Left lung (tissue), 10 donors: ENCODE data around the gene CCDC134. TPM values are rescaled to one million over a fixed set of nuclear protein-coding genes. Genes with fewer than 3 reads are reported as not detected.
"Not testable (repeated sequence)": the region's sequence is repeated elsewhere in the genome, so short reads cannot be mapped to it uniquely, and the experiment has no call there.

Experiments
- ATAC-seq: fragments of 200-7000 bp; cut with Tn5 transposase; one replicate; pipeline ENCODE4 v1.9.1; 2020; ENCODE audit warnings: moderate library complexity
- DNase-seq, 4 donors: peaks; one replicate each; pipeline ENCODE4 v3.0.0-alpha.2; 2013 to 2020
- H3K27ac ChIP-seq, 2 donors: fragments of 200-600 bp; sonication (generic) in 1 of 2; one replicate each; pipeline versions ENCODE4 v1.5.0 to v1.8.0; 2020 to 2021
- H3K27me3 ChIP-seq, 2 donors: fragments of 200-600 bp; sonication (generic) in 1 of 2; one replicate each; pipeline versions ENCODE4 v1.5.0 to v1.8.0; 2020 to 2021
- H3K36me3 ChIP-seq, 2 donors: fragments of 200-600 bp; sonication (generic) in 1 of 2; one replicate each; pipeline versions ENCODE4 v1.5.0 to v1.8.0; 2020 to 2021
- H3K4me1 ChIP-seq, 2 donors: fragments of 200-600 bp; one replicate each; pipeline ENCODE4 v1.8.0; 2021
- H3K4me3 ChIP-seq, 2 donors: fragments of 200-600 bp; sonication (generic) in 1 of 2; one replicate each; pipeline versions ENCODE4 v1.5.0 to v1.8.0; 2020 to 2021; ENCODE audit warnings: mild to moderate bottlenecking in 1 of 2
- H3K9me3 ChIP-seq, 2 donors: fragments of 200-600 bp; sonication (generic) in 1 of 2; one replicate each; pipeline versions ENCODE4 v1.5.0 to v1.8.0; 2020 to 2021
- CTCF ChIP-seq, 2 donors: fragments of 200-600 bp; sonication (generic) in 1 of 2; IDR thresholded peaks; one replicate each; pipeline versions ENCODE4 v1.5.0 to v1.8.0; 2021; ENCODE audit warnings: antibody characterized with exemption in 2 of 2
- intact Hi-C, 2 donors: fragments of 100-400 bp; cut with DNase I; formaldehyde crosslinking; loops; one replicate each; pipeline versions ENCODE4 v1.11.2 to v1.14.2; 2022
- polyA plus RNA-seq, 6 donors: library from polyadenylated mRNA; unstranded; fragments of 120-200 nt; gene quantifications; one replicate each; pipeline ENCODE4 v1.2.1, GENCODE V29; 2013; ENCODE audit not compliant: insufficient read length in 6 of 6
- total RNA-seq, 2 donors: library from RNA; stranded (reverse); fragmentation: NEBNext Ultra II Directional; extraction: Animal tissue kit (Norgen Biotek cat#: 25700); gene quantifications; one replicate each; pipeline ENCODE4 v1.2.1, GENCODE V29; 2021
- donor health status: DM: no; HTN: yes; CAD: no.
- donor health status: DM: no; HTN: no; CAD: no.

CCDC134 gene
- total and polyA plus RNA-seq, 8 donors = 7.9 to 14.1 (median 9.8) TPM

GRCh38 chr22:41831828-41832552 lies 31.5 kb downstream of the CCDC134 start:
- no peak for DNase-seq
- intact Hi-C loops = no loop called here

GRCh38 chr22:41832553-41833368 lies 32.3 kb downstream of the CCDC134 start, which contains the start of gene SREBF2:
SREBF2 (plus strand) TSS chr22:41833105; CDS start chr22:41833271, 166 bp downstream.
- DNase-seq (peak; percentile 98 to 100 (median 99)), ATAC-seq (peak; percentile 92)
- Histone ChIP-seq H3K4me3 (peak within 1 kb of the TSS; percentile 87 to 98), H3K27me3 (no peaks in the 10 kb centered on the region), H3K27ac (peak within 1 kb of the TSS; percentile 94 to 96), H3K36me3 (peaks cover 0 to 21% of the 10 kb centered on the region in 2 donors), H3K9me3 (no peaks in the 10 kb centered on the region), H3K4me1 (peaks cover 3 to 49% of the 10 kb centered on the region in 2 donors)
- intact Hi-C loops = no loop called here
- TF ChIP-seq CTCF (IDR thresholded peaks at IDR 0.05) = no peak

More at GRCh38 chr22:41831828-41832552, 31.5 kb downstream of the CCDC134 start:
- Histone ChIP-seq H3K4me1 (peaks cover 3 to 47% of the 10 kb centered on the region in 2 donors), H3K9me3 (no peaks in the 10 kb centered on the region), H3K27me3 (no peaks in the 10 kb centered on the region), H3K27ac (peak overlapping the region; percentile 94 to 96), H3K4me3 (peak overlapping the region; percentile 87 to 98), H3K36me3 (peaks cover 0 to 16% of the 10 kb centered on the region in 2 donors)
- no peak for TF ChIP-seq CTCF (IDR thresholded peaks at IDR 0.05)
- no peak for ATAC-seq

GRCh38 chr22:41833369-41834004 lies 33.0 kb downstream of the CCDC134 start:
- peaks cover 0 to 21% of the 10 kb centered on the region in 2 donors for H3K36me3 ChIP-seq
- intact Hi-C loops = no loop called here
- peak; percentile 47 to 86 (median 55) for DNase-seq
- peak; percentile 26 for ATAC-seq
- H3K27ac ChIP-seq = peak overlapping the region; percentile 94 to 96
- H3K4me3 ChIP-seq = peak overlapping the region; percentile 87 to 98
- H3K9me3 ChIP-seq = no peaks in the 10 kb centered on the region
- H3K4me1 ChIP-seq = peaks cover 3 to 57% of the 10 kb centered on the region in 2 donors
- TF ChIP-seq CTCF (IDR thresholded peaks at IDR 0.05) = no peak
- H3K27me3 ChIP-seq = no peaks in the 10 kb centered on the region

- H3K4me1 ChIP-seq = peaks cover 3 to 63% of the 10 kb centered on the region in 2 donors
- no peaks in the 10 kb centered on the region for H3K9me3 ChIP-seq
- H3K27ac ChIP-seq = peak overlapping the region; percentile 94 to 96
- peaks cover 0 to 21% of the 10 kb centered on the region in 2 donors for H3K36me3 ChIP-seq
- DNase-seq (no peak), ATAC-seq (no peak)
- intact Hi-C loops = no loop called here
- TF ChIP-seq CTCF (IDR thresholded peaks at IDR 0.05) = no peak
- peak overlapping the region; percentile 87 to 98 for H3K4me3 ChIP-seq
- no peaks in the 10 kb centered on the region for H3K27me3 ChIP-seq
Measured at GRCh38 chr22:41834005-41834944, 33.8 kb downstream of the CCDC134 start.

- intact Hi-C loops, DNase-seq, H3K27me3 ChIP-seq, H3K9me3 ChIP-seq, ATAC-seq, H3K4me3 ChIP-seq: not testable (repeated sequence)
- peak overlapping the region in 1 of 2 donors; percentile 1 for H3K27ac ChIP-seq
- H3K36me3 ChIP-seq = peaks cover 0 to 27% of the 10 kb centered on the region in 2 donors
- peaks cover 3 to 73% of the 10 kb centered on the region in 2 donors for H3K4me1 ChIP-seq
Measured at GRCh38 chr22:41835462-41835861, 35.0 kb downstream of the CCDC134 start.
